ENCODE results near the gene HYCC2. TPM values are rescaled to one million over a fixed set of nuclear protein-coding genes. Genes with fewer than 3 reads are reported as not detected.

HYCC2 gene
- total RNA-seq, 4 donors from 2014 or later: 2.8 to 36.3 (median 21.1) TPM

DNA sequence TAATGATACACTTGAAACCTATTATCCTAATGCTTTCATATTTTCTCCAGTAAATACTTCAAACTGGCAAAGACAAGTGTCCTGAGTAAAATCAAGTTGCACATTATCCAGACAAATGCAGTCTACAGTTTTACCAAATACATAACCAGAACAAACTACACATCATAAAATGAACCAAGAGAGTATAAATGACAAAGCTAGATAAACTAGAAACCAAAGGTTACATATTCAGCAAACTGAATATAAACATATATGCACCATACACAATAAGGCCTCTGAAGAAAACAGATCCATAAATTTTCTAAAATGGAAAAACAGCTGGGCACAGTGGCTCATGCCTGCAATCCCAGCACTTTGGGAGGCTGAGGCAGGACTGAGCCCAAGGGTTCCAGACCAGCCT is 47.0 kb downstream of the HYCC2 start:
- no peaks in the 10 kb centered on the region for H3K9me3 ChIP-seq
- no peaks in the 10 kb centered on the region for H3K4me1 ChIP-seq
- TF ChIP-seq POLR2A (IDR thresholded peaks at IDR 0.05) (no peak), CTCF (IDR thresholded peaks at IDR 0.05) (no peak)
- no peak overlapping the region for H3K27ac ChIP-seq
- no peaks in the 10 kb centered on the region for H3K27me3 ChIP-seq
- intact Hi-C loops (cut with DNase I; ENCODE audit: low total_unique reads): no loop called here
- no peak for DNase-seq
- H3K36me3 ChIP-seq: no peaks in the 10 kb centered on the region
- no peak overlapping the region for H3K4me3 ChIP-seq

DNA sequence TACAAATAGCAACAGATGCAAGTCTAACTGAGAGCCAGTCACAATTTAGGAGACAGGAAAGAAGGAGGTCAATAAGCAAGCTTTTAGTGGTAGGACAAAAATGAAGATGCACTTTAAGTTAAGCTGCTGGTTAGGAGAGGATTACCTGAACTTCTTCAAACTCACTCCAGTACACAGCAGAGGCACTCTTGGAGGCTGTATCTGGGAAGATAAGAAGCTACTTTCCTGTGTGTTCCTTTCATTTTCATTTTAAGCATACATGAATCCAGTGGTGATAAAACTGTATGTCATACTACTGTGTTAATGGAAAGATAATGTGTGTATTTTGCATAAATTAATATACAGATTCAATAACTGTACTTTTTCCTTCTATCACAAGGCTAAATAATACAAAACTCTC is 49.6 kb downstream of the HYCC2 start:
- DNase-seq: no peak
- no peaks in the 10 kb centered on the region for H3K4me1 ChIP-seq
- H3K4me3 ChIP-seq: no peak overlapping the region
- TF ChIP-seq CTCF (IDR thresholded peaks at IDR 0.05) (no peak), POLR2A (IDR thresholded peaks at IDR 0.05) (no peak)
- intact Hi-C loops (cut with DNase I; ENCODE audit: low total_unique reads): no loop called here
- no peak overlapping the region for H3K27ac ChIP-seq
- H3K9me3 ChIP-seq: no peaks in the 10 kb centered on the region
- no peaks in the 10 kb centered on the region for H3K27me3 ChIP-seq
- H3K36me3 ChIP-seq: no peaks in the 10 kb centered on the region

Small RNA genes lying within 50 kb of the gene (small RNA-seq; reads per million reads assigned to genes)
- not detected for gene RNU6-1206P

Other genes with a start within 250 kb of the HYCC2 start
- gene CLK1, start 207.0 kb downstream of the HYCC2 start, total RNA-seq: 100 to 1,000 TPM; 187 to 265 (median 234) TPM
- 10 to 100 TPM in 3 of 4 donors, under 1 TPM in 1; 0.59 to 76.8 (median 27.5) TPM for gene PPIL3, start 182.6 kb downstream of the HYCC2 start, total RNA-seq
- gene NIF3L1, start 182.3 kb downstream of the HYCC2 start, total RNA-seq: 10 to 100 TPM; 20.7 to 78.2 (median 45.2) TPM
- 10 to 100 TPM in 3 of 4 donors, 1 to 10 TPM in 1; 3.5 to 53.3 (median 22.6) TPM for gene ORC2, start 108.0 kb downstream of the HYCC2 start, total RNA-seq
- 100 to 1,000 TPM in 1 of 4 donors, 10 to 100 TPM in 3; 31.2 to 129 (median 38.3) TPM for gene NDUFB3, start 330 bp upstream of the HYCC2 start, total RNA-seq
- gene CFLAR, start 44.5 kb upstream of the HYCC2 start, total RNA-seq: 100 to 1,000 TPM; 176 to 217 (median 201) TPM
- gene CASP10, start 111.5 kb upstream of the HYCC2 start, total RNA-seq: 10 to 100 TPM in 2 of 4 donors, 1 to 10 TPM in 2; 1.8 to 21.6 (median 11.7) TPM
- gene CASP8, start 188.9 kb upstream of the HYCC2 start, total RNA-seq: 100 to 1,000 TPM in 1 of 4 donors, 10 to 100 TPM in 2, 1 to 10 TPM in 1; 2.6 to 111 (median 20.7) TPM